ENCODE results near the gene PNPLA2. TPM values are rescaled to one million over a fixed set of nuclear protein-coding genes. Genes with fewer than 3 reads are reported as not detected.

PNPLA2 gene
- total RNA-seq, 1 donor from 2014 or later = 174 TPM

DNA sequence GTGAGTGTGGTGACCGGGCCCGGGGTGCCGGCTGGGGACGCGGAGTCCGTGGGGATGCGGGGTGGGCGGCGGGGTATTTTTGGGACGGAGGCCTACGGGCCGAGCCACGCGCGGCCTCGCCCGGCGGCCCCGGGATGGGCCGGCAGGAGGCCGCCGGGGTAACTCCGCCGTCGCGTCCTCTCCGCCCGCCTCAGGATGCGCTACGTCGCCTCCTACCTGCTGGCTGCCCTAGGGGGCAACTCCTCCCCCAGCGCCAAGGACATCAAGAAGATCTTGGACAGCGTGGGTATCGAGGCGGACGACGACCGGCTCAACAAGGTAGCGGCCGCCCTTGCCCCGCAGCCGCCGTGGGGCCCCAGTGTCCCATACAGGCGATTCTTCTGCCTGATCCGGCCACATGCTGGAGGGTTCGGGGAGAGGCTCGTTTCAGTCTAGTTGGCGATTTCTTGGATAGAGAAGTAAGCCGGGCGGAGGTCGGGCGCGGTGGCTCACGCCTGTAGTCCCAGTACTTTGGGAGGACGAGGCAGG is 8.6 kb upstream of the PNPLA2 start:
- DNase-seq (ENCODE audit: low spot score) (no peak), ATAC-seq (no peak)
- intact Hi-C loops (cut with DNase I) = no loop called here

DNA sequence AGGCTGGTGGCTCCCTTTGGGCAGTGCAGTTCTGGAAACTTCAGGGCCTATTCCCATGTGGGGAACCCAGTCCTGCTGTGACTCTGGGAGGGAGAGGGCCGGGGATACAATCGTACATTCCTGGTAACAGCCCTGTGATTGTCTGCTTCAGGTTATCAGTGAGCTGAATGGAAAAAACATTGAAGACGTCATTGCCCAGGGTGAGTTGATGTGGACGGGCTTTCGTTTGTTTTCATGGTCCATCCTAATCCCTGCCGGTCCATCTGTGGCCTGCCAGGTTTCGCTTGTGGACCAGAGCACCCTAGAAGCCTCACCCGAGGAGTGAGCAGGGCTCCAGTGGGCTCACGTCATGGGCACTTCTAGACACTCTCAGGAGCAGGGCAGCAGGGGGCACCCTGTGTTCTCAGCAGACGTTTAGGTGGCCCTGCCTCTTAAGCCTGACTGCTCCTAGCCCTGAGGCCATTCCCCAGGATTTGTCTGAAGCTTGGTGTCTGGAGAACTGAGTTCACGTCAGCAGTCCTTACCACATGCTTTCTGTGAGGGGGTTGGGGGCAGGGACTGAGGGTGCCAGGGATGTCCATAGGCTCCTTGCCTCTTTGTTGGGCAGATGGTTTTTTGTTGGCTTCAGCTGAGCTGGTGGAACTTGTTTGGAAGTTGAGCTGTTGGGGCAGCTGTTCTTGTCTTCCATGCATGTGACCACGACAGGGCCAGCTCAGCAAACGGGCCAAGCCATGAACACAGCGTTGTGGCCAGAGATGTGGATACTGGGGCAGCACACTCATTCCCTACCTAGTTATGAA is 7.1 kb upstream of the PNPLA2 start:
- intact Hi-C loops (cut with DNase I) = no loop called here
- DNase-seq (ENCODE audit: low spot score) (no peak), ATAC-seq (no peak)

DNA sequence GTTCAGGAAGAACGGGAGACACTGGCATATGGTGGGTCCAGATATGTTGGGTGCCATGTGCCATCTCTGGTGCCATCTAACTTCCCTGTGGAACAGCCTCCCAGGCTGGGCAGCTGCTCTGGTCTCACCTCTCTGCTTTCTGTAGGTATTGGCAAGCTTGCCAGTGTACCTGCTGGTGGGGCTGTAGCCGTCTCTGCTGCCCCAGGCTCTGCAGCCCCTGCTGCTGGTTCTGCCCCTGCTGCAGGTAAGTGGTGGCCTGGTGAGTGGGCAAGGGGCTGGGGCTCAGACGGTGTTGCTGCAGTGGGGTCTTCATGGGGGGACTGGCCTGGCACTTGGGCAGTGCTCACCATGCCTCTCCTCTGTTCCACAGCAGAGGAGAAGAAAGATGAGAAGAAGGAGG is 6.3 kb upstream of the PNPLA2 start:
- intact Hi-C loops (cut with DNase I) = no loop called here
- DNase-seq (ENCODE audit: low spot score) = no peak
- ATAC-seq = no peak

DNA sequence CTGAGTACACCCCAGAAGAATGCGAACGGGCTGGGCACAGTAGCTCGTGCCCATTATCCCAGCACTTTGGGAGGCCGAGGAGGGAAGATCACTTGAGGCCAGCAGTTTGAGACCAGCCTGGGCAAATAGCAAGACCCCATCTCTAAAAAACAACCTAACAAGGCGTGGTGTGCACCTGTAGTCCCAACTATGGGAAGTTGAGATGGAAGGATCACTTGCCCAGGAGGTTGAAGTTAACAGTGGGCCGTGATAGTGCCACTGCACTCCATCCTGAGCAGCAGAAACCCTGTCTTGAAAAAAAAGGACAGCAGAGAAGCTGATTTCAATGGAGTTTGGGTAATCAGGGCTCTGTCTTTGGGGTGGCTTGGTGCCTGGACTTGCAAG is 5.7 kb upstream of the PNPLA2 start:
- ATAC-seq (no peak), DNase-seq (ENCODE audit: low spot score) (no peak)
- intact Hi-C loops (cut with DNase I) = no loop called here

DNA sequence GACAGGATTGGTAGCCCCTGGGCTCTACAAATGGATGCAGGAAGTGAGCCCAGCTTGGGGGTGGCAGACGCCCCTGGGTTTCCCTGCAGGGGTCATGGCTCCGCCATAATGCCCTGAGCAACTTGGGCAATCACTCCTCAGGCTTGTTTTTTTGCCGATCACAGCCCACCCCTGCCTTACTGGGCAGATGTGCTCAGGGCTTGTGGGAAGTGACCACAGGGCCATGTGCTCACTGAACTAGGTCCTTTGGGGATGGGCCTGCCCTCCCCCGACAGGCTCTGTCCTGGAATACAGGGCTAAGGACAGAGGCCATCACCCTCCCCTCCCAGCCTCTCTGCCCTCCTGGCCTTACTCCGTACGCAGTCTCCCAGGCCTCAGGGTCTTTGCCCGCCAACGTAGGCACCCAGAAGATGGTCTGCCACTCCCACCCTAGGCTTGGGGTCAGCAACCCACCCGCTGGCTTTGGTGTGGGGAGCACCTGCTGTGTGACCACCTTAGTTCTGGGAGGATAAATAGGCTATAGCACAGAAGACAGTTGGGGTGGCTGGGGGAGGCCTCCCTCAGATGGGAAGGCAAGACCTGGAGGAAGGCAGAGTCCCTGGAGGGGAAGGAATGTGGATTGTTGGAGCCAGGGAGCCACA is 5.1 kb upstream of the PNPLA2 start:
- no peak for DNase-seq (ENCODE audit: low spot score)
- intact Hi-C loops (cut with DNase I) = no loop called here
- no peak for ATAC-seq

DNA sequence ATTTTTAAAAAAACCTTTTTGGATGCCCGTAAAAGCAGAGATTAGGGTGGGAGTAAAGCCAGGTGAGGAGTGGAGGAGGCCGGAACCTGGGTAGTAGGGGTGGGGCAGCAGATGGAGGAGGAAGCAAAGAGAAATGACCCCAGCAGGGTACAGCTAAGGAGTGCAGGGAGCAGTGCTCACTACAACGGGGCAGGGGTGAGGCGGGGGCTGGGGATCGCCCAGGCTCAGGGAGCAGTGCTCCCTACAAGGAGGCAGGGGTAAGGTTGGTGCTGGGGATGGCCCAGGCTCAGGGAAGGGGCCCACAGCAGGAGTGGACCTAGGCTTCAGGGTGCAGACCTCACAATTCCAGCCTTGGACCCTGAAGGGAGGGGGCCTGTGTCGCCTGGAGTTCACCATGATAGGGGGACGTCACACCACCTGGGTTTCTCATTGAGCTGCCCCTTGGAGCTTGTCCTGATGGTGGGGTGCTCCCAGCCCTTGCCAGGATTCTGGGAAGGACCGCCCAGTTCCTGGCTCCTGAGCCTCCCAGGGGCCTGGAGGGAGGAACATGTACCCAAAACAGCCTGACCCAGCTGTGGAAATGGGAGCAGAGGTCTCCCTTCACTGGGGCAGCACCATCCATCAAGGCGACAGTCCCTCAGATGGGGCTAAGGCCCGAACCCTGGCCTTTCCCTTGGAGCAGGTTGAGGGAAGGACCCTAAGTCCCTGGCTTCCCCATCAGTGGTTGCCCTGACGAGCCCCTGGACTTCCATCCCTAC is 2.9 kb upstream of the PNPLA2 start:
- ATAC-seq (no peak), DNase-seq (ENCODE audit: low spot score) (no peak)
- intact Hi-C loops (cut with DNase I) = no loop called here

DNA sequence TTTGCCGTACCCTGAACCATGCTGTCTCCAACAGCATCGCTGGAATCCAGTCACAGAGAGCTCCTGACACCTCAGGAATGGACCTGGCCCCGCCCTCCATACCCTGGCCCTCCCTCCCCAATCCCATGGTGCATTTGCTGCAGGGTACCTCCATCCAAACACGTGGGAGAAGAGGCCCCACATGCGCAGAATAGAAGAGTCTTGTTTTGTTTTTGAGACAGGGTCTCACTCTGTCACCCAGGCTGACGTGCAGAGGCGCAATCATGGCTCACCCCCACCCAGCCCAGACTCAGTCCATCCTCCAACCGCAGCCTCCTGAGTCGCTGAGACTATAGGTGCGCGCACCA is 2.3 kb upstream of the PNPLA2 start:
- ATAC-seq (no peak), DNase-seq (ENCODE audit: low spot score) (no peak)
- intact Hi-C loops (cut with DNase I) = no loop called here

DNA sequence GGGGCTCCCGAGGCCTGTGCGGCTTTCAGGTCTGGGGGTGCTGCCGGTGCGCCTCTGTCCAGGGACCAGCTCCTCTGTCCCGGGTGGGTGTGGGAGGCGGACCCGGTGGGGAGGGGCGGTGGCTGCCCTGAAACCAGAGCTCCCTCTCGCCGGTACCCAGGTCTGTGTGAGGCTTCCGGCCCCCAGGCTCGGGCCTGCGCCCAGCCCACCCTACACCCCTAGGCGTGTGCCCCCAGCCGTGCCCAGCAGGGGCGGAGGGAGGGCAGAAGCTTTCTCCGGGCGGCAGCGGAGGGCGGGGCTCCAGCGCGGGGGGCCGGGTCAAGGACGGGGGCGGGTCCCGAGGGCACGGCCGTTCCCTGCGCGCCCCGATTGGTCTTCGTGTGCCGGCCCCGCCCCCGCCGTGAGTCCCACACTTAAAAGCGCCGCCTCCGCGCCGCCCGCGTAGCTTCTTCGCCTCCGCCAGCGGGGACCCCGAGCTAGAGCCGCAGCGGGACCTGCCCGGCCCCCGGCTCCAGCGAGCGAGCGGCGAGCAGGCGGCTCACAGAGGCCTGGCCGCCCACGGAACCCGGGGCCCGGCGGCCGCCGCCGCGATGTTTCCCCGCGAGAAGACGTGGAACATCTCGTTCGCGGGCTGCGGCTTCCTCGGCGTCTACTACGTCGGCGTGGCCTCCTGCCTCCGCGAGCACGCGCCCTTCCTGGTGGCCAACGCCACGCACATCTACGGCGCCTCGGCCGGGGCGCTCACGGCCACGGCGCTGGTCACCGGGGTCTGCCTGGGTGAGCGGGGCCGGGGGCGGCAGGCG is 616 bp downstream of the PNPLA2 start:
- ATAC-seq (peak; percentile 85), DNase-seq (ENCODE audit: low spot score) (peak; percentile 96)
- intact Hi-C loops (cut with DNase I) = no loop called here

DNA sequence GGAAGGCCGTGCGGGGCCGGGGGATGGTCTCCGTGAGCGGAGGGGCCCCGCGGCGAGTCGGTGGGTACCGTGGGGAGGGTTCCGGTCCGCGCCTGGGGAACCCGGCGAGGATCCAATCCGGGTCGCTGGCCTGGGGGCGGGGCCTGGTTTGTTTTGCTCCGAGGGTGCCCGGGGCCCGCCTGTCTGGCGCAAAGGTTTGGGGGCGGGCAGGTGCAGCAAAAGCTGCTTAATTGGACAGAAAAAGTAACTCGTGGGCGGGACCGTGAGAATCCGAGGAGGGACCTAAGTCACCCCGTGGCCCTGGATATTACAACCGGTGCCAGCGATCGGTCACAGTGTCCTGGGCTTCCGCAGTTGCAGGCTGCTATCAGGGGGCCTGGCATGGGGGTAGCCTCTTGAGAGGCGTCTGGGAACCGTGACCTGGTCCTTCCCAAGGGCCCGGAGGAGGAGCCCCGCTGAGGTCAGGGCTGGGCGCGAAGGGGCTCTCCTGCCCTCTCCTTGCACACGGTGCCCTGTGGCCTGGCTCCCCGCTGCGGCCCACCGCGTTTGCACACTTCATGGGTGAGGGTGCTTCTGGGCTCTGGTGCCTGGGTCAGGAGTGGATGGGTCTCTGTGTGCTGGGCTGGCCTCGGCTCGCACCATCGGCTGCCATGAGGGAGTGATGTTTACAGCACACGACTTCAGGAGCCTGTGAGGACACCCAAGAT is 1.4 kb downstream of the PNPLA2 start:
- peak; percentile 91 for DNase-seq (ENCODE audit: low spot score)
- peak; percentile 33 for ATAC-seq
- intact Hi-C loops (cut with DNase I) = no loop called here

DNA sequence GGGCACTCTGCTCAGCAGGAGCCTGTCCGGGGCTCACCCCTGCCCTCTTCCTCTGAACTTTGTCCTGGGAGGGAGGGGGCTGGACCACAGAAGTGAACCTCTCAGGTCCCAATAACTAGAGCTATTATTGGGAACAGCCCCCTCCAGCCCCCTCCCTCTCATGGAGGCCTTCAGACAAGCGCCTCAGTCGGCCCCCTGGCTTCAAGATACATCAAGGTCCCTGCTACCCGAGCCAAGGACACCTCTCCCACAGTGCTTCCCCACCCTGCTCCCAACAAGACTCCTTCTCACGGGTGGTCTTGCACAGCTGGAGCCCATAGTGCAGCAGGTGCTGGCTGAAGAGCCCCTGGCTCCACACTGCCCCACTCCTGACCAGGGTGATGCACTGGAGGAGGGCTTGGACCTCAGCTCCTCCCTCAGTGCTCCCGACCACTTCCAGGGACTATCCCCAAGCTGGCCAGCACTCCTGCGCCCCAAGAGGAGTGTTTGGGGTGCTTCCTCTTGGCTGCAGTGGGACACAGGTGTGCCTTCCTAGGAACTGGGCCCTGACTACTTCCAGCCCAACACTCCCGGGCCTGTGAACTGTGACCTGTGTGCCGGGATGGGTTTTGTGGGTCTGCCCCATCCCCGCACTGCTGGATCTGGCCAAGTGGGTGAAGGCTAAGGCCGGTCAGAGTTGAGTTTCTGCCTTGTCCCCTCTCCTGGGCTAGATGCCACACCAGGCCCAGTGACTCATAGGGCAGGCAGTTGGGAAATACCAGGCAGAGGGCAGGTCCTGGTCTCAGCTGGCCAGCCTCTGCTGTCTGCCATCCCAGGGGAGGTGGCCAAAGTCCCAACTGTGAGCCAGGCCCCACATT is 2.2 kb downstream of the PNPLA2 start:
- peak; percentile 29 for ATAC-seq
- DNase-seq (ENCODE audit: low spot score) = peak; percentile 78
- intact Hi-C loops (cut with DNase I) = no loop called here

DNA sequence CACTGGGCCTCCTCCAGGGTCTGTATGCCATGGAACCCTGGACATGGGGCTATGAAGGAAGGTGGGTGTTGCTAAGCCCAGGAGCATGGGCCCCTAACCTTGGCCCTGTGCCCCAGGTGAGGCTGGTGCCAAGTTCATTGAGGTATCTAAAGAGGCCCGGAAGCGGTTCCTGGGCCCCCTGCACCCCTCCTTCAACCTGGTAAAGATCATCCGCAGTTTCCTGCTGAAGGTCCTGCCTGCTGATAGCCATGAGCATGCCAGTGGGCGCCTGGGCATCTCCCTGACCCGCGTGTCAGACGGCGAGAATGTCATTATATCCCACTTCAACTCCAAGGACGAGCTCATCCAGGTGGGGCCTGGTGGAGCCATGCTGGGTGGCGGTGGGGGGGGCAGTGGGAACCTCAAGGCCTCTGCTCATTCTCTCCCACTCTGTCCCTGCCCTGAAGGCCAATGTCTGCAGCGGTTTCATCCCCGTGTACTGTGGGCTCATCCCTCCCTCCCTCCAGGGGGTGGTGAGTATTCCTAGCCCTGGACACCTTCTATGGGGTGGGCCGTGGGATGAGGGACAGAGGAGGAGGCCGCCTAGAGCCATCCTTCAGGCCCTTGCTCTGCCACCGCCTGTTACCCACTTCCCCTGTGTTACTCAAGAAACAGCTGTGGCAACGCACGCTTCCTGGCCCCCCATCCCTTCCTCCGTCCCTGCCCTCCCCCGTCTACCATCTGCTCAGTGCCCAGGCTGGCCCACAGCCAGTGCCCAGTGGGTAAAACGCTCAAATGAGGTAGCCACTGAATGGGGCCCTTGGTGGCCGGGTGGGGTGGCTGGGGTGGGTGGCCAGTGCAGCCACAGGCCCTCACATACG is 3.0 kb downstream of the PNPLA2 start:
- peak; percentile 1 for ATAC-seq

DNA sequence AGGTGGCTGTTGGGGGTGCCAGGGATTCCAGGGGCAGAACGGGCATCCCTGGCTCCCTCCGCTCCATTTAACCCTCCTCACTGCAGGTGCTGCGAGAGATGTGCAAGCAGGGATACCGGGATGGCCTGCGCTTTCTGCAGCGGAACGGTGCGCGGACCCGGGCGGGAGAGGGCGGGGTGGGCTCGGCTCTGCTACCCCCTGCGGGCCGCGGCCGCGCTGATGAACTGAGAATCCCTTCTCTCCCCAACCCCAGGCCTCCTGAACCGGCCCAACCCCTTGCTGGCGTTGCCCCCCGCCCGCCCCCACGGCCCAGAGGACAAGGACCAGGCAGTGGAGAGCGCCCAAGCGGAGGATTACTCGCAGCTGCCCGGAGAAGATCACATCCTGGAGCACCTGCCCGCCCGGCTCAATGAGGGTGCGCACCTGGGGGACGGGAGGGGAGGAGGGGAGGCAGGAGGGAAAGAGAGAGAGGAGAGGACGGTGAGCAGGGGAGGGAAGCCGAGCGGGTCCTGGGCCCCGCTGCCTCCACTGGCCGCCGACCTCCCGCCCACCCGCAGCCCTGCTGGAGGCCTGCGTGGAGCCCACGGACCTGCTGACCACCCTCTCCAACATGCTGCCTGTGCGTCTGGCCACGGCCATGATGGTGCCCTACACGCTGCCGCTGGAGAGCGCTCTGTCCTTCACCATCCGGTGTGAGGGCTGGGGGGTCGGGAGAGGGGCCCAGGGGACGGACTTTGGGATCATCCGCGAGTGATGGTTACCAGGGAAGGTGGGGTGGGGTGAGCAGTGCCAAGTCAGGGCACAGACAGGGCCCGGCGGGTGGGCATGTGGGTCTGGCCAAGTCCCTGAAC is 5.0 kb downstream of the PNPLA2 start:
- intact Hi-C loops (cut with DNase I) = no loop called here
- ATAC-seq (no peak), DNase-seq (ENCODE audit: low spot score) (no peak)

More for the DNA sequence above, 3.0 kb downstream of the PNPLA2 start:
- peak; percentile 72 for DNase-seq (ENCODE audit: low spot score)
- intact Hi-C loops (cut with DNase I) = no loop called here

DNA sequence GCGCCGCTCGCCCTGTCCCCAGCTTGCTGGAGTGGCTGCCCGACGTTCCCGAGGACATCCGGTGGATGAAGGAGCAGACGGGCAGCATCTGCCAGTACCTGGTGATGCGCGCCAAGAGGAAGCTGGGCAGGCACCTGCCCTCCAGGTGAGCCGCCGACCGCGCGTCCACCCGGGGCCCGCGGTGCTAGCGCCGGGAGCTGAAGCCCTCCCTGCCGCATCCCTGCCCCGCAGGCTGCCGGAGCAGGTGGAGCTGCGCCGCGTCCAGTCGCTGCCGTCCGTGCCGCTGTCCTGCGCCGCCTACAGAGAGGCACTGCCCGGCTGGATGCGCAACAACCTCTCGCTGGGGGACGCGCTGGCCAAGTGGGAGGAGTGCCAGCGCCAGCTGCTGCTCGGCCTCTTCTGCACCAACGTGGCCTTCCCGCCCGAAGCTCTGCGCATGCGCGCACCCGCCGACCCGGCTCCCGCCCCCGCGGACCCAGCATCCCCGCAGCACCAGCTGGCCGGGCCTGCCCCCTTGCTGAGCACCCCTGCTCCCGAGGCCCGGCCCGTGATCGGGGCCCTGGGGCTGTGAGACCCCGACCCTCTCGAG is 5.7 kb downstream of the PNPLA2 start:
- intact Hi-C loops (cut with DNase I) = no loop called here
- no peak for DNase-seq (ENCODE audit: low spot score)
- ATAC-seq = no peak

DNA sequence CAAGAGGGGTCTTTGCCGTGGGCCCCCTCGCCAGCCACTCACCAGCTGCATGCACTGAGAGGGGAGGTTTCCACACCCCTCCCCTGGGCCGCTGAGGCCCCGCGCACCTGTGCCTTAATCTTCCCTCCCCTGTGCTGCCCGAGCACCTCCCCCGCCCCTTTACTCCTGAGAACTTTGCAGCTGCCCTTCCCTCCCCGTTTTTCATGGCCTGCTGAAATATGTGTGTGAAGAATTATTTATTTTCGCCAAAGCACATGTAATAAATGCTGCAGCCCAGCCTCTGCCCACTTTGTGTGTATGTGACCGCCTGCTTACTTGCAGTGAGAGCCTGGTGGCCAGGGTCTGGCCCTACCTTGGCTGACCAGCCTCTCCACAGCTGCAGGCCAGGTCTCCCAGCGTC is 6.2 kb downstream of the PNPLA2 start:
- ATAC-seq (no peak), DNase-seq (ENCODE audit: low spot score) (no peak)
- intact Hi-C loops (cut with DNase I) = no loop called here

DNA sequence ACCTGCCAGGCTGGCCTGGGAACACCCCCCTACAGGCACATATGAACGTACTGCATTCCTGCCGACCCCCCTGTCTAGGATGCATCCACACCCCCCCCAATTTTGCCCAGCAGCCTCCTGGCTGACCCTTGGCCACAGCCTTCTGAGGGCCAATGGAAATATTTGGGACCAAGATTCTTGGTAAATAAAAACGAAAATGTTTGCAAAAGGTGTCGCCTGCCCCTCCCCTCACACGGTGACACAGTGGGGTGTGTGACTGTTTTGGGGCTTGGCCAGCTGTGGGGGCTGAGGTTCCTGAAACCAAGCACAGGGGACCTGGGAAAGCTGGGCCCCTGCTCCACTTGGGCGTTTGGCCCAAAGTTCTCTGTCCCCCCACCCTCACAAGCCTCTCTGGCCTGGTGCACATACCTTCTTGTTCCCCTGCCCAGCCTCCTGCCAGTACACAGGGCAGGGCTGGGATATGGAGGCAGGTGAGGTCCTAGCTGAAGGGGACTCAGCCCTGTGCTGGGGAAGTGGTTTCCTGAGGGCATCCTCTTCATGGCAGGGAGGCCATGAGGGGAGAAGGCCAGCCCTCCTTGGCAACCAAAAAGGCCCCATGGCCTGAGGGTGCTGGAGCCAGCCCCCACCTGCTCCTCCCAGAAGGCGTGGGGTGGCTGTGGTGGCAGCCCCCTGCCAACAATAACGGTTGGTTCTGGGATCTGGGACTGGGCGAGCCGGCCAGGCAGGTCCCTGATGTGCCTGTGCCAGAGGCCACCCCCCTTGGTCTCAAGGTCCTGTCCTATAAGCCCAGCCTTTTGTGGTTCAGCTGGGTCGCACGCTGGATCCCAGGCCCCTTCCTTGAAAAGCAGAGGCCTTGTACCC is 6.9 kb downstream of the PNPLA2 start:
- DNase-seq (ENCODE audit: low spot score) (no peak), ATAC-seq (no peak)
- intact Hi-C loops (cut with DNase I) = no loop called here

Data from sciatic nerve (tissue), 2 donors.